ENCODE results near the gene CDH23.

- TF ChIP-seq JUN (CRISPR knock-in tag; IDR thresholded peaks at IDR 0.05) (no peak), FOXP4 (CRISPR knock-in tag; IDR thresholded peaks at IDR 0.05) (no peak), ZNF121 (CRISPR knock-in tag; IDR thresholded peaks at IDR 0.05) (no peak), ZNF416 (CRISPR knock-in tag; IDR thresholded peaks at IDR 0.05) (no peak), IRF2 (CRISPR knock-in tag; IDR thresholded peaks at IDR 0.05; ENCODE audit: borderline replicate concordance, low read depth) (no peak), CTCF (IDR thresholded peaks at IDR 0.05) (no peak), ETV6 (CRISPR knock-in tag; IDR thresholded peaks at IDR 0.05) (no peak), ZSCAN18 (CRISPR knock-in tag; IDR thresholded peaks at IDR 0.05) (no peak), TCF7 (CRISPR knock-in tag; IDR thresholded peaks at IDR 0.05; ENCODE audit: low read depth) (no peak), ATF3 (CRISPR knock-in tag; conservative IDR thresholded peaks at IDR 0.05) (no peak), FOXK1 (CRISPR knock-in tag; IDR thresholded peaks at IDR 0.05) (no peak), ATF6 (CRISPR knock-in tag; IDR thresholded peaks at IDR 0.05) (no peak)
Observed at GRCh38 chr10:71392292-71392691, 4.4 kb upstream of the CDH23 start.

Measured in WTC11 (cell line).